GM10248 (cell line): ENCODE data around the gene CBX4.

Source experiments
- CTCF ChIA-PET: fragments of 300-600 bp; sonication (Branson Sonifier 250); formaldehyde crosslinking; extraction: SDS; loops from one replicate; lab custom pipeline; 2021; ENCODE audit warnings: antibody characterized with exemption; lab: Yijun Ruan, JAX
- POLR2A ChIA-PET: fragments of 350-650 bp; sonication (Branson Sonifier 250); formaldehyde crosslinking; extraction: SDS; loops from one replicate; lab custom pipeline; 2020; ENCODE audit warnings: antibody characterized with exemption; lab: Yijun Ruan, JAX
- DNase-seq: peaks from one replicate; pipeline ENCODE4 v3.0.0; 2012; ENCODE audit errors: extremely low spot score
- CTCF ChIP-seq: IDR thresholded peaks from 2 replicates; pipeline ENCODE4 v1.5.1; 2012; ENCODE audit warnings: mild to moderate bottlenecking, low read depth; ENCODE audit errors: extremely low read depth, missing control alignments, control extremely low read depth

Gene CBX4

GRCh38 chr17:79842136-79842655 is 3.0 kb upstream of the CBX4 start:
- ChIA-PET POLR2A (no interaction called here), CTCF (interaction anchor here (1.0 to 4.9 kb wide), 7 partner anchors 24 to 129 kb away, joined by 3 to 28 read pairs (median 4); no protein-coding TSS in a partner anchor)

GRCh38 chr17:79841369-79842135 is 2.3 kb upstream of the CBX4 start:
- ChIA-PET CTCF (interaction anchor here (1.0 to 4.9 kb wide), 15 partner anchors 13 to 130 kb away, joined by 3 to 28 read pairs (median 4); no protein-coding TSS in a partner anchor), POLR2A (interaction anchor here (0.8 kb wide), 1 partner anchor 16 kb away, joined by 3 read pairs; no protein-coding TSS in a partner anchor)
- DNase-seq = no peak
- no peak for TF ChIP-seq CTCF

More at GRCh38 chr17:79842136-79842655, 3.0 kb upstream of the CBX4 start:
- DNase-seq = no peak
- TF ChIP-seq CTCF = no peak

GRCh38 chr17:79840989-79841286 is 1.7 kb upstream of the CBX4 start:
- ChIA-PET POLR2A (interaction anchor here (0.6 kb wide), 1 partner anchor 29 kb away, joined by 3 read pairs; no protein-coding TSS in a partner anchor), CTCF (interaction anchor here (1.0 to 4.9 kb wide), 17 partner anchors 11 to 449 kb away, joined by 3 to 28 read pairs (median 4); no protein-coding TSS in a partner anchor)
- no peak for TF ChIP-seq CTCF
- no peak for DNase-seq

GRCh38 chr17:79840269-79840988 is 1.2 kb upstream of the CBX4 start:
- ChIA-PET POLR2A (interaction anchor here (0.6 kb wide), 2 partner anchors 29 to 30 kb away, joined by 3 read pairs; no protein-coding TSS in a partner anchor), CTCF (interaction anchor here (1.0 to 4.9 kb wide), 27 partner anchors 10 to 449 kb away, joined by 3 to 28 read pairs (median 4); no protein-coding TSS in a partner anchor)
- DNase-seq = no peak

GRCh38 chr17:79838522-79839274 is 542 bp downstream of the CBX4 start:
- no peak for TF ChIP-seq CTCF
- ChIA-PET CTCF (interaction anchor here (0.8 to 4.9 kb wide), 17 partner anchors 13 to 170 kb away, joined by 3 to 28 read pairs (median 4); partner anchors contain the start of genes CBX2 and CBX8), POLR2A (interaction anchor here (0.6 to 2.0 kb wide), 7 partner anchors 11 to 1148 kb away, joined by 3 to 10 read pairs (median 6); partner anchors contain the start of gene CBX8)
- DNase-seq = peak; percentile 53

More at GRCh38 chr17:79840269-79840988, 1.2 kb upstream of the CBX4 start:
- no peak for TF ChIP-seq CTCF
